Neutrophil (primary cell): ENCODE measurements around the gene NFIA.

Experiments
- H3K27ac ChIP-seq: fragments of 200-600 bp; sonication (generic); 2 replicates; pipeline ENCODE4 v1.5.1; 2016; ENCODE audit warnings: mild to moderate bottlenecking, moderate library complexity
- H3K27me3 ChIP-seq: fragments of 200-600 bp; sonication (generic); 2 replicates; pipeline ENCODE4 v1.6.0; 2016; ENCODE audit warnings: mild to moderate bottlenecking
- H3K36me3 ChIP-seq: fragments of 200-600 bp; sonication (generic); 2 replicates; pipeline ENCODE4 v1.5.1; 2017
- H3K4me1 ChIP-seq, 2 experiments: fragments of 200-600 bp in 1 of 2; sonication (generic) in 1 of 2; 1 replicate in 1 of 2; 2 replicates in 1 of 2; pipeline versions ENCODE4 v1.5.1 to v1.6.1; 2013 to 2016; ENCODE audit warnings: low read depth in 1 of 2, low read length in 1 of 2, mild to moderate bottlenecking in 1 of 2, moderate library complexity in 1 of 2; ENCODE audit not compliant: control insufficient read depth in 1 of 2, insufficient read depth in 1 of 2
- H3K4me3 ChIP-seq, 2 experiments: fragments of 200-600 bp in 1 of 2; sonication (generic) in 1 of 2; 1 replicate in 1 of 2; 2 replicates in 1 of 2; pipeline ENCODE4 v1.5.1; 2013 to 2016; ENCODE audit warnings: low read depth in 1 of 2, low read length in 1 of 2, mild to moderate bottlenecking in 1 of 2, moderate library complexity in 1 of 2
- H3K9me3 ChIP-seq: fragments of 200-600 bp; sonication (generic); 2 replicates; pipeline ENCODE4 v1.5.1; 2016
- TF ChIP-seq, protein P1 (sequence below): fragments of 200-600 bp; sonication (generic); IDR thresholded peaks from 2 replicates; pipeline ENCODE4 v1.5.1; 2016; ENCODE audit warnings: antibody characterized with exemption

The NFIA gene

DNA sequence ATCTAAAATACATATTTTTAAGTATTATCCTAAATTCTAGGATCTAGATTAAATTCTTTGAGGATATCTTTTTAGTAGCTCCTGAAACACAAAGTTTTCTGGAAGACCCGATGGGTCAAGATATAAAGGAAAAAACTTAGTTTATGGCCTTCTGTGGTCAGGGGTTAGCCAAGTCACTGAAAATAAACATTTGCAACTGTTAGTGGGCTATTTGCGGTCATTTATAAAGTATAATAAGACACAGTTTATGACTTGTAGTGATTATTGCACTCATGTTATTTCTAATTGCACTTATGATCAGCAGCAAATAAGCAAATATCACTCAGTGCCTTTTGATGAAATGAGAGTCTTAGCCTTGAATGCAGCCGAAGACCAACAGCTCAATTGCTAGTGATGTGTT is 183.3 kb downstream of the NFIA start:
- TF ChIP-seq, protein P1, sequence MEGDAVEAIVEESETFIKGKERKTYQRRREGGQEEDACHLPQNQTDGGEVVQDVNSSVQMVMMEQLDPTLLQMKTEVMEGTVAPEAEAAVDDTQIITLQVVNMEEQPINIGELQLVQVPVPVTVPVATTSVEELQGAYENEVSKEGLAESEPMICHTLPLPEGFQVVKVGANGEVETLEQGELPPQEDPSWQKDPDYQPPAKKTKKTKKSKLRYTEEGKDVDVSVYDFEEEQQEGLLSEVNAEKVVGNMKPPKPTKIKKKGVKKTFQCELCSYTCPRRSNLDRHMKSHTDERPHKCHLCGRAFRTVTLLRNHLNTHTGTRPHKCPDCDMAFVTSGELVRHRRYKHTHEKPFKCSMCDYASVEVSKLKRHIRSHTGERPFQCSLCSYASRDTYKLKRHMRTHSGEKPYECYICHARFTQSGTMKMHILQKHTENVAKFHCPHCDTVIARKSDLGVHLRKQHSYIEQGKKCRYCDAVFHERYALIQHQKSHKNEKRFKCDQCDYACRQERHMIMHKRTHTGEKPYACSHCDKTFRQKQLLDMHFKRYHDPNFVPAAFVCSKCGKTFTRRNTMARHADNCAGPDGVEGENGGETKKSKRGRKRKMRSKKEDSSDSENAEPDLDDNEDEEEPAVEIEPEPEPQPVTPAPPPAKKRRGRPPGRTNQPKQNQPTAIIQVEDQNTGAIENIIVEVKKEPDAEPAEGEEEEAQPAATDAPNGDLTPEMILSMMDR: no peak
- Histone ChIP-seq H3K4me1 (peaks cover 0 to 3% of the 10 kb centered on the region in 2 experiments), H3K27me3 (no peaks in the 10 kb centered on the region), H3K27ac (no peak overlapping the region), H3K9me3 (no peaks in the 10 kb centered on the region), H3K4me3 (no peak overlapping the region), H3K36me3 (no peaks in the 10 kb centered on the region)

DNA sequence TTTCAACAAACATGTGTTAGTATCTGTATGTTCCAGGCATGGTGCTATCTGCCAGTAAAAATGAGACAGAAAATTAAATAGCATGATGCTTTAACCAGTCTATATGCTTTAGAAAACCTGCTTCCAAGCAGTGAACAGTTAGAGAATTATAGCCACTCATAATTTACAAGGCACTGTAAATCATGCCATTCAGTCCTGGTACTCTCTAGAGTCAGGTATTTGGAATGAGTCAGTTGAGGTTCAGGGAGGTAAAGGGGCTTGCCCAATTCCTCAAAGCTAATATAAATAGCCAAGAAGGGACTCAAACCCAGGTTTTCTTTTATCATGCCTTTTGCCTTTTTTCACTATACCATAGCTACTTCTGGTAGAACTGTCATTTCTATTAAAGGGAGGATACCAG is 184.4 kb downstream of the NFIA start:
- no peaks in the 10 kb centered on the region for H3K9me3 ChIP-seq
- peaks cover 0 to 11% of the 10 kb centered on the region in 2 experiments for H3K4me1 ChIP-seq
- TF ChIP-seq, protein P1: no peak
- no peak overlapping the region for H3K4me3 ChIP-seq
- no peaks in the 10 kb centered on the region for H3K36me3 ChIP-seq
- no peaks in the 10 kb centered on the region for H3K27me3 ChIP-seq
- H3K27ac ChIP-seq: no peak overlapping the region

DNA sequence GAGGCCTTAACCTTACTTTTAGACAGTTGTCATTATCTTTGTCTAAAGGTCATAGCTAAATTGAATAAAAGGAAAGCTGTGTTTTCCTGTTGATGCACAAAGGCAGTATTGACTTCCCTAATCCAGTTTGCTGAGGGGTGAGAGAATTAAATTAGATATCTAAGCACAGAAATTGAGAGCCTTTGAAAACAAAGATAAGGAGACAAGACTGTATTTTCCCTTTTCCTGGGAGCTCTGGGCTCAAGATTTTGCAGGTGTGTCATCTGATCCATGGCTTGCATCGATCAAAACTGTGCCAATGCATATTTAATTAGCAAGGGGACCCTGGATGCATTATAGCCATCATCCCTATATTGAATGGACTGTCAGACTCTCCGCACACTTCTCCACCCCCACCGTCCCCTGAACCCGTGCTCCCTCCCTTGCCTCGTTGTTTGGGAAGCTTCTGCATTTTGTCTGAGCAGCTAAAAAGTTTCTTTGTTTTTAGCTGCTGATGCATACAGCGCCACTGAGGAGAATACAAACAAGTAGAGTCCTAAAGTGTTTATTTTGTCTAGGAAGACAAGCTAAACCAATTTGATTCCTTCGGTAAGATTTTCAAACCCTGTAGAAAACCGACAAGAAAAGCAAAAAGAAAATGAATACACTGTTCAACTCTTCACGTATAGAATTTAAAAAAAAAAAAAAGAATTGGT is 186.3 kb downstream of the NFIA start:
- TF ChIP-seq, protein P1: no peak
- Histone ChIP-seq H3K27ac (no peak overlapping the region), H3K4me3 (no peak overlapping the region), H3K36me3 (no peaks in the 10 kb centered on the region), H3K9me3 (no peaks in the 10 kb centered on the region), H3K27me3 (no peaks in the 10 kb centered on the region), H3K4me1 (peaks cover 0 to 11% of the 10 kb centered on the region in 2 experiments)

DNA sequence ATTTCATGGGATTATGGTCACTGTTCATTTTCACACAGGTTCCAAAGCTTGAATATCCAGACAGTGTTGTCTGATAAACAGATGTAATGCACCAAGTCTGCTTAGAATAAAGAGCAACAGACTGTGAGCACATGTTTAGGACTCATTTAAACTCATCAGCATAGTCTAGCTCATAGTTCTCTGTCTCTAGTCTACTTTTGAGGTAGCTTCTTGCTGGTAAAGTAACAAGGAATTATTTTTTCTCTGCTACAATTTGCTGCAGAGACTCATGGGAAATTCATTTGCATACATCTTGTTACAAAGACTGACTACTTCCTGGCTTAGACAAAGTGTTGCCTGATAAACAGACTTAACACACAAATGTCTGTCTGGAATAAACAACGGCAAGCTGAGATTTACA is 187.2 kb downstream of the NFIA start:
- Histone ChIP-seq H3K9me3 (no peaks in the 10 kb centered on the region), H3K4me1 (peaks cover 0 to 11% of the 10 kb centered on the region in 2 experiments), H3K4me3 (no peak overlapping the region), H3K27ac (no peak overlapping the region), H3K27me3 (no peaks in the 10 kb centered on the region), H3K36me3 (no peaks in the 10 kb centered on the region)
- TF ChIP-seq, protein P1: no peak

DNA sequence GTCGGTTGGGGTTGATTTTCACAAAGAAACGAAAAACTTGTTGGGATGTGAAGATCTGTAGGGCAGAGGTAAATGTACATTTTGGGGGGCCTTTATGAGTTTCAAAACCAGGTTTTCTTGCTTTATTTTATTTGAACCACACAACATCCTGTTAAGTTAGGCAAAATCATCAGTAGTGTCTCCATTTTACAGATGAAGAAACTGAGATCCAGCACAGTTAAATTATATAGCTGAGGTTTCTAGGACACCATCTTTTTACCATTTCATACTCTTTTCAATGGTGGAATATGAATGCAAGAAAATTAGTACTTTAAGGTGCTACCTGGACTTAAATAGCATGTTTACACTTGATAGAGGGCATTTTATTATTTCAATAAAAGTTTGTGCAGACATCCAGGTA is 187.7 kb downstream of the NFIA start:
- Histone ChIP-seq H3K27me3 (no peaks in the 10 kb centered on the region), H3K27ac (no peak overlapping the region), H3K36me3 (no peaks in the 10 kb centered on the region), H3K4me3 (no peak overlapping the region), H3K4me1 (peaks cover 0 to 11% of the 10 kb centered on the region in 2 experiments), H3K9me3 (no peaks in the 10 kb centered on the region)
- TF ChIP-seq, protein P1: no peak
